PC-9 (cell line): ENCODE results near the gene DSCAML1.

Experiments
- EZH2 ChIP-seq: fragments of 200-600 bp; sonication (generic); IDR thresholded peaks from 2 replicates; pipeline ENCODE4 v1.8.0; 2017; ENCODE audit warnings: antibody characterized with exemption, low read depth
- TF ChIP-seq, protein P1 (sequence below): fragments of 200-600 bp; sonication (generic); conservative IDR thresholded peaks from 2 replicates; pipeline ENCODE4 v1.6.1; 2017; ENCODE audit warnings: mixed run types, antibody characterized with exemption, mild to moderate bottlenecking, moderate library complexity

DNA sequence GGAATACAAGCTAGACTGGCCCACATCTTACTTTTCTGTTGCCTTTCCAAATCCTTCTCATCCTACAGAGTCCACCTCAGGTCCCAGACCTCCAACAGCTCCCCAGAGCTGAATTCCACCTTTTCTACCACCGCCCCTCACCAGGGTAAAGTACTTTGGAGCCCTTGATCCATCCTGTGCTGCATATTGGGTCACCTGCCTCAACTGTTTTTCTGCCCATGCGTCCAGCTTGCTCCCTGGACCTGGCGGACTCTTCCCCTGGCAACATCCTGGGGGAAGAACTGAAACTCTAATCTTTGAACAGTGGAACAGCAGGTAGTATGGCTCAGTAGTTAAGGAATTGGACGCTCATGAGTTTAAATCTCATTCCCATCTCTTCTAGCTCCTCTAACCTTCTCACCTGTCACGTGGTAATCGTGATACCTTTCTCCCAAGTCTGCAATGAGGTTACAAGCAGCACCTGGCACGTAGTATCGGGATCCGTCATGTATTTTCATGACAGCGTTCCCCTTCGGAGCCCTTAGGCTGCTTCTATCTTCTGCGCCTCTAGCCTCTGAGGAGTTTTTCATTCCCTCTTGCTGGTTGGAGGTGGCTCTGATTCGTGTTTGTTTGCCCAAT is 371.2 kb downstream of the DSCAML1 start:
- TF ChIP-seq, protein P1, sequence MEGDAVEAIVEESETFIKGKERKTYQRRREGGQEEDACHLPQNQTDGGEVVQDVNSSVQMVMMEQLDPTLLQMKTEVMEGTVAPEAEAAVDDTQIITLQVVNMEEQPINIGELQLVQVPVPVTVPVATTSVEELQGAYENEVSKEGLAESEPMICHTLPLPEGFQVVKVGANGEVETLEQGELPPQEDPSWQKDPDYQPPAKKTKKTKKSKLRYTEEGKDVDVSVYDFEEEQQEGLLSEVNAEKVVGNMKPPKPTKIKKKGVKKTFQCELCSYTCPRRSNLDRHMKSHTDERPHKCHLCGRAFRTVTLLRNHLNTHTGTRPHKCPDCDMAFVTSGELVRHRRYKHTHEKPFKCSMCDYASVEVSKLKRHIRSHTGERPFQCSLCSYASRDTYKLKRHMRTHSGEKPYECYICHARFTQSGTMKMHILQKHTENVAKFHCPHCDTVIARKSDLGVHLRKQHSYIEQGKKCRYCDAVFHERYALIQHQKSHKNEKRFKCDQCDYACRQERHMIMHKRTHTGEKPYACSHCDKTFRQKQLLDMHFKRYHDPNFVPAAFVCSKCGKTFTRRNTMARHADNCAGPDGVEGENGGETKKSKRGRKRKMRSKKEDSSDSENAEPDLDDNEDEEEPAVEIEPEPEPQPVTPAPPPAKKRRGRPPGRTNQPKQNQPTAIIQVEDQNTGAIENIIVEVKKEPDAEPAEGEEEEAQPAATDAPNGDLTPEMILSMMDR: no peak
- TF ChIP-seq EZH2: no peak
